ENCODE data around the gene ZNF597.
"Not testable (repeated sequence)": the region's sequence is repeated elsewhere in the genome, so short reads cannot be mapped to it uniquely, and the experiment has no call there.

The ZNF597 gene

DNA sequence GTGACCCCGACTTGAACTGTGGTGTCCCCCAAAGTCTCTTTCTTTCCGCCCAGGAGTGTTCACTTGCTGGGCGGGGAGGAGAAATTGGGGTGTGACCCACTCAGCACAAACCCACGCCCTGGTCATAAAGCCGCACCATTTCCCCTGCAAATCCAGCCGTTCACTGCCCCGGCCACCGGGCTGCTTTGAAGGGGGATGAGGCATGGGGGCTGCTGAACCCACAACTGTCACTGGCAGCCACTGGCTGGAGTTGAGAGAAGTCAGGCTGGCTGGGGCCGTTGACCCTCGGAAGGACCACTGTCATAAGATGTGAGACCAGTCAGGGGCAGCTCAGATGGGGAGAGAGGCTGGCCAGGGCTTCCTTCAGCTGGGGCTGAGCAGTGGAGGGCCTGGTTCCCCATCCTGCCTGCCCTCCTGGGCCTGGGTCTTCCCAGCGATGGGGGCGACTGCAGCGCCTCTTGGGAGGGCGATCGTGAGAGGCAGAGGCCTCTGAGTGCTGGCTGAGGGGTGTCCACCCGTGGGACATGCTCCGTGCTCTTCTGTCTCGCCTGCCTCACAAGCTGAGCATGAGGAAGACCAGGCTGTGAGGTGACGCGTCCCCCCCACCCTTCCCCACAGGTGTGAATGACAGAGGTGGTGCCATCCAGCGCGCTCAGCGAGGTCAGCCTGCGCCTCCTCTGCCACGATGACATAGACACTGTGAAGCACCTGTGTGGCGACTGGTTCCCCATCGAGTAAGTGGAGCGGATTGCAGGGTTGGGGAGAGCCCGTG lies 32.5 kb upstream of the ZNF597 start:
- DNase-seq (ENCODE audit: low read depth in 1 of 2, low spot score in 1 of 2): no peak

DNA sequence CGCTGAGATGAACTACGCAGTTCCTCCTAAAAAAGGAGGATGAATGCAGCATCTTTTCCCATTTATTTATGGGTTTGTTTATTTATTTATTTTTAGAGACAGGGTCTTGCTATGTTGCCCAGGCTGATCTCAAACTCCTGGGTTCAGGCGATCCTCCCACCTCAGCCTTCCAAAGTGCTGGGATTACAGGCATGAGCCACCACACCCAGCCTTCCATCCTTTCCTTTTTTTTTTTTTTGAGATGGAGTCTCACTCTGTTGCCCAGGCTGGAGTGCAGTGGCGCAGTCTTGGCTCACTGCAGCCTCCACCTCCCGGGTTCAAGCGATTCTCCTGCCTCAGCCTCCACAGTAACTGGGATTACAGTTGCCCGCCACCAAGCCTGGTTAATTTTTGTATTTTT lies 31.6 kb upstream of the ZNF597 start:
- DNase-seq (ENCODE audit: low read depth in 1 of 2, low spot score in 1 of 2): not testable (repeated sequence)

DNA sequence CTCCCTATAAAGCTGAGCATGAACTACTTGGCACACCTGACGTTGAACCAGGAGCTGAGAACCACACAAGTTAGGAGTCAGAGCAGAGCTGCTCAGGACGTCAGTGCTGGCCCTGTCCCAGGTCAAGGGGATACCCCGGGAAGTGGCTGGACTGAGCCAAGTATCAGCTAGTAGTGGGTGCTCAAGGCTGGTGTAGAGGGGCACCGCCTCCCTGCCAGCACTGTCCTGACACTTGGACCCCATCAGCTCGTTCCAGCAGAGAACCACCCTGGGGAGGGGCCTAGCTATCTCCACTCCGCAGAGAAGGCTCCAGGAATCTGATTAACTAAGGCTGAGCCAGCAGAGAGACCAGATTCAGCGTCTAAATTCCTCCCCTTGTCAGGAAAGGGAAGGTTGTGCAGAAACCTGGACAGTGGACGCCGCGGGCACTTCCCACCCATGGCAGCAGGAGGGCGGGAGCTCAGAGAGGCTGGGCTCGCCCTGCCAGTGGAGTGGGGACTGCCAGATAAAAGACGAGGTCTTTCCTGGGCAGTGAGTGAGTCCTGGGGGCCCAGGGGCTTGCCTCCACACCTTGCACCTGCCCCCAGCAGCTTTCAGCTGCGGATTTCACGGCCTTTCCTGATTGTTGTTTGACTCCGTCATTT lies 31.0 kb upstream of the ZNF597 start:
- no peak for DNase-seq (ENCODE audit: low read depth in 1 of 2, low spot score in 1 of 2)

DNA sequence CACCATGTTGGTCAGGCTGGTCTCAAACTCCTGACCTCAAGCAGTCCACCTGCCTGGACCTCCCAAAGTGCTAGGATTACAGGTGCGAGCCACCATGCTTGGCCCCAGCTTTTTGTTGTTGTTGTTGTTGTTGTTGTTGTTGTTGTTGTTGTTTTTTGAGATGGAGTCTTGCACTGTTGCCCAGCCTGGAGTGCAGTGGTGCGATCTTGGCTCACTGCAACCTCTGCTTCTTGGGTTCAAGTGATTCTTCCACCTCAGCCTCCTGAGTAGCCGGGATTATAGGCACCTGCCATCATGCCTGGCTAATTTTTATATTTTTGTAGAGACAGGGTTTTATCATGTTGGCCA lies 30.3 kb upstream of the ZNF597 start:
- DNase-seq (ENCODE audit: low read depth in 1 of 2, low spot score in 1 of 2): not testable (repeated sequence)

DNA sequence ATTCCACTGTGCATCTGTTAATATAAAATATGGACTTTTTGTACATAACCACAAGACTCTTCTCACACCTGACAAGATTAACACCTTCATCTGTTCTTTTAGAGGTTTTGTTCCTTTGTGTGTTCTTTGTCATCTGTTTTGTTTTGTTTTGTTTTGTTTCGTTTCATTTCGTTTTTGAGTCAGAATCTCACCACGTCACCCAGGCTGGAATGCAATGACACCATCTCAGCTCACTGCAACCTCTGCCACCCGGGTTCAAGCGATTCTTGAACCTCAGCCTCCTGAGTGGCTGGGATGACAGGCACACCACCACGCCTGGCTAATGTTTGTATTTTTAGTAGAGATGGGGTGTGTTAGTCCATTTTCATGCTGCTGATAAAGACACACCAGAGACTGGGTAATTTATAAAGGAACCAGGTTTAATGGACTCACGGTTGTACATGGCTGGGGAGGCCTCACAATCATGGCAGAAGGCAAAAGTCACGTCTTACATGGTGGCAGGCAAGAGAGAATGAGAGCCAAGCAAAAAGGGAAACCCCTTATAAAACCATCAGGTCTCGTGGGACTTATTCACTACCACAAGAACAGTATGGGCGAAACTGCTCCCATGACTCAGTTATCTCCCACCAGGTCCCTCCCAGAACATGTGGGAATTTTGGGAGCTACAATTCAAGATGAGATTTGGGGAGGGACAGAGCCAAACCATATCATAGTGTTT lies 29.7 kb upstream of the ZNF597 start:
- DNase-seq (ENCODE audit: low read depth in 1 of 2, low spot score in 1 of 2): no peak

DNA sequence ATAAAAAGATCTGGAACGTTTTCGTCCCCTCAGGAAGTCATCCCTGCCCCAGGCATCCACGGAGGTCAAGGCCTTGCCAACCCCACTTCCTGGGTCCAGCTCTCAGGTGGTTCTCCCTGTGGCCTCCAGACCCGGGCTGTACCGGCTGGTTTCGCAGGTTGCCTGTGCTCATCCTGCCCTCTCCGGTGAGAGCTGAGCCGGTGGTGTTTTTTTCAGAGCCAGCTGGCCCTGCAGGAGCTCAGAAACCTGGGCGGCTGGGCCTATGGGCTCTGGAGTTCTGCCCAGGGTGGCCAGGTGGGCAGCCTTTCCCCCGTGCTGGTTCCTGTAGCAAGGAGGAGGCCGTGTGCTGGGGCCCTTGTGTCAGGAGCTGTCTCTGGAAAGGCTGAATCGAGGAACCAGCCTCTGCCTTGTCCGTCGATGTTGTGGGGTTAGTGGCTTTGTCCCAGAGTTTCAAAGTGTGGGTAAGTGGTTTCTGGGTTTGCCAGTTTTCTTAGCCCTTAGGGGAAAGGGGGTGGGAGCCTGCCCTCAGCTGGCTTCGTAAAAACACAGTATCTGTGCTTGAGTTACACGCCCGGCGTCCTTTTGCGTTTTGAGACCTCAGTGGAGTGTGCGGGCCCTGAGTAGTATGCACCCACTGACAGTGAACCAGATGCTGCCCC lies 28.3 kb upstream of the ZNF597 start:
- DNase-seq (ENCODE audit: low read depth in 1 of 2, low spot score in 1 of 2): no peak

DNA sequence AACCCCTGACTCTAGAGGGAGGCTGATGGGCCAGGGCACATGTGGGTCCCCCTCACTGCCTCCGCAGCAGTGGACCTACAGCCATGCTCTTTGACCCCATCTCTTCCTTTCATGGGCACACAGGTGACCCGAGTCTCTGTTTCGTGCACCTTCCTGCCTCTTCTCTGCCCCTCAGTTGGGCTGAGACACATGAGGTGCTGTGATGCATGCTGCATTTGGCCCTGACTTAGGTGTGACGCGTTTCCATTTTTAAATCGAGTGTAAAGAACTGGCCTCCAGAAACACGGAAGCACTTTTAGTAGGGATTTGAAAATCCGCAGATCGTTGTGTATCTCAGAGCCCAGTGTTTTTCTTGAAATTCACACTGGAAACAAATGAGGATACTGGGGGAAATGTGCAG lies 27.4 kb upstream of the ZNF597 start:
- no peak for DNase-seq (ENCODE audit: low read depth in 1 of 2, low spot score in 1 of 2)

DNA sequence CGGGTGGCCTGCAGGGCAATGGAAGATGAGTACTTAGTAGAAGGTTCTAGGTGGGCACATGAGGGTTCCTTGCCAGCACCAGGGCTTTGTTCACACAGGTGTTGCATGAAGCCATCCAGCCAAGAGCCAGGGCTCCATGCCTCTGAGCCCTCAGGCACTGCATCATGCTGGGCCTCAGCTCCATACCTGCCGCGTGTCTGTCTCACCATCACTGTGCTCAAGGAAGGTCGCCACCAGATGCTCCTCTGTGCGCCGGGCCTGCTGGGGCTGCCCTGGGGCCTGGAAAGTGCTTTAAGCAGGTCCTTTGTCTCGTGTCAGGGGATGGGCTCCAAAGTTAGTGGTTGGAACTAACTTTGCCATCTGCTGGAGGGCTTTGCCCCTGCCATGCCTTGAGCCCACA lies 26.4 kb upstream of the ZNF597 start:
- no peak for DNase-seq (ENCODE audit: low read depth in 1 of 2, low spot score in 1 of 2)

DNA sequence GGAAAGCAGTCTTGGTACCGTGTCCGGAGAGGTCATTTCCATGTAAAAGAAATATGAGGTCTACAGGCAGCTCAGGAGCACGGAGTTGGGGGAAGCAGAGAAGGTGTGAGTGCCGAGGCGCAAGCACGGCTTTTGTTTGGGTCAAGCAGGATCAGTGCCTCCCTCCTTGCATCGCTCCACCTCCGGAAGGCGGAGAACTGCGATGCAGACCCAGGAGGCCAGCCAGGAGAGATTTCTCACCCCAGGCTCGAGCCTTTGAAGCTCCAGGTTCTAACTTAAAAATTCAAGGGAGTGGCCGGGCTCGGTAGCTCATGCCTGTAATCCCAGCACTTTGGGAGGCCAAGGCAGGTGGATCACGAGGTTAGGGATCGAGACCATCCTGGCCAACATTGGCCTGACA lies 25.2 kb upstream of the ZNF597 start:
- no peak for DNase-seq (ENCODE audit: low read depth in 1 of 2, low spot score in 1 of 2)

DNA sequence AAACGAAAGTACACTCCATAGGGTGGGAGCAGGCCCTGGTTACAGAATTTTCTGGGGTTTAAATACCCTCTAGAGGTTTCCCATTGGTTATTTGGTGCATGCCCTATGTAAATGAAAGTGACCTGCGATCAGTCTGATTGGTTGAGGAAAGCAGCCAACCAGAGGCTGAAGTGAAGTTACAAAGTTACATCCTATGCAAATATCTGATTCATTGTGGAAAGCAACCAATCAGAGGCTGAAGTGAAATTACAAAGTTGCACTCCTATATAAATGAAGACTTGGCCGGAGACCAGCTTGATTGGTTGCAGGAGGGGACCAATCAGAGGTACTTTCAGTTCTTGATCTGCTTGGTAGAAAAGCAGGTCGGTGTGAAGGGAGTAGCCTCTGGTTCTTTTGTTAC lies 24.6 kb upstream of the ZNF597 start:
- no peak for DNase-seq (ENCODE audit: low read depth in 1 of 2, low spot score in 1 of 2)

DNA sequence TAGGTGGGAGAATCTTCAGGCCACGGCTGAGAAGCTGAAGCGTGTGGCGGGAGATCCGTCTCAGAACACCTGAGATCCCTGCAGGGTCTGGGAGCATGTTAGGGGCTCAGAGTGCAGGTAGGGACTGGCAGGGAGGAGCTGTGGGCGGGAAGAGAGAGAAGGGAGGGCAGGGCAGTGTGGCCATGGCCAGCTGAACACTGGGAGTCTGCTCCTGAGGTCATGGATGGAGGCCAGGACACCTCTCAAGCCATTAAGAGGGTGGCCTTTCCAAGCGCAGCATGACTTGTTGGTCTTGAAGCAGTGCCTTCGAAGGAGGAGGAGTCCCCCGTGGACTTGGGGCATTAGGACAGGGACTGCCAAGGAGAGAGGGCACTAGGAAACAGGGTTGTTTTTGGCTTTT lies 23.9 kb upstream of the ZNF597 start:
- no peak for DNase-seq (ENCODE audit: low read depth in 1 of 2, low spot score in 1 of 2)

DNA sequence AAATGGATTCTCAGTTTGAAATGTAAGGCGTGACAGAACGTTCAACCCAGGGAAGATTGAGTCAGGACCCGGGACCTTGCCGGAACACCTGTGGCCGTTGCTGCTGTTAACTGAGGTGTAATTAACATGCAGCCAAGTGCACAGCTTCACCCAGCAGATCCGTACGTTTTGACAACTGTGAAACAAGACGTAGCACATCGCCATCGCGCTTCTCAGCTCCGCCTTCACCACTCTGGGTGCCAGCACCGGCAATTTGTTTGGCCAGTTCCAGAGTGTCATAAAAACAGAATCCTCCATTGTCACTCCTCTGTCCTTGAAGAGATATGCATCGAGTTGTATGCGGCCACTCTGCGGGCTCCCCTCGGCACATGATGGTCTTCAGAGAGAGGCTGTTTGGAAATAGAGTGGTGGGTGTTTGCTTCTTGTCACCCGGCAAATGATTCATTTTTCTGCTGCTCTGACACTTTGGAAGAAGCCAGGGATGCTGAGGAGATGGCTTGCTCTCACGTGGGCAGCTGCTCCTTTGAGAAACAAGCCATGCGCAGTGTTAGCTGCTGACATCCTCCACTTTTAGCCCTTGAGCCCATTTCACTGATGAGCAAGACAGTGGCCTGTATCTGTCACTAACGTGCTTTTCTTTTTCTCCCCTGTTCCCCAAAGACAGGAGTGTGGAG lies 22.7 kb upstream of the ZNF597 start:
- no peak for DNase-seq (ENCODE audit: low read depth in 1 of 2, low spot score in 1 of 2)

DNA sequence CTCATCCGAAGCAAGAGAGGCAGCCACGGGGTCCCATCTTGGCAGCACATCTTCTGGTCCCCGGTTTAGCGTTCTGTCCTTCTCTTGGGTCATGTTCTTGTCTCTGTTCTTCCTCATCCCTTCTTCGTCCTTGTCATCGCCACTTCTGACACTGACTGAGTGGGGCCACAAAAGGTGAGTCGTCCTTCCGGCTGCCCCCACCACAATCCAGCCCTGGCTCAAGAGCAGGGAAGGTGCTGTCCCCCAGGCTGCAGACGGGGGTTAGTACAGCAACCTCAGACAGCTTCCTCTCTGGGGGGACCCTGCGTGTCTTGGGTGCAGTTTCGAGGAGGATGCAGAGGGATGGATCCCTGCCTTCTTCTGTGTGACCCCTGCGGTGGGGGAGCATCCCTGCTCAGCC lies 22.0 kb upstream of the ZNF597 start:
- DNase-seq (ENCODE audit: low read depth in 1 of 2, low spot score in 1 of 2): no peak

DNA sequence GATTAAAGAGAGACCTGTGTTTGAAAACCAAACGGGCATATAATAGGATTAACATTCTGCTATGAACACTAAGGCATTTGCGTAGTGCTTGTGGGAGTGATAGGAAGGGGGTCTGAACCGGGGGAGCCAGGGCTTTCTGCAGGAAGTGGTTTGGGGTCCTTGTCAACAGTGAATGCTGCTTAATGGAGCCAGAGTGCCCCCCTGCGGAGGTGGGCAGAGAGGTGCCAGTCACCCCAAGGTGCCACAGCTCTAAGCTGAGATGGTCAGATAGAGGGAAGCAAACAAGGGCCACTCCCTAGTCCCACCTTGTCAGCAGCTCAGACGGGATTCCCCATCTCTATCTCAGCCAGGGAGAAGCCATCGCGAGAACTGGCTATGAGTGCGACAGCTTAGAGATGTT lies 17.8 kb upstream of the ZNF597 start:
- DNase-seq (ENCODE audit: low read depth in 1 of 2, low spot score in 1 of 2): no peak

DNA sequence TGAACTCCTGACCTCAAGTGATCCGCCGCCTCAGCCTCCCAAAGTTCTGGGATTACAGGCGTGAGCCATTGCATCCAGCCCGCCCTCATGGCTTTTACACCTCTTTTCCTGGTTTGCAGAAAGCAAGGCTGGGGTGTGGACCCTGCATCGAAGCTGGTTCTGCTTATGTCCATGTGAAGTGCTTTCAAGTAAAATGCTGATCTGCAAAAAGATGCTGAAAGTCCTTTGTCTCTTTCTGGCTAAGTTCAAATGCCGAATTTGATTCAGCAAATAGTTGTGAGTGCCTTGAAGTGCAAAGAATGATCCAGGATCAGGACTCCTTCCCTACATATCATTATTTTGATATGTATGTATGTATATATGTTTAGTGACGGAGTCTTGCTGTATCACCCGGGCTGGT lies 17.3 kb upstream of the ZNF597 start:
- no peak for DNase-seq (ENCODE audit: low read depth in 1 of 2, low spot score in 1 of 2)

DNA sequence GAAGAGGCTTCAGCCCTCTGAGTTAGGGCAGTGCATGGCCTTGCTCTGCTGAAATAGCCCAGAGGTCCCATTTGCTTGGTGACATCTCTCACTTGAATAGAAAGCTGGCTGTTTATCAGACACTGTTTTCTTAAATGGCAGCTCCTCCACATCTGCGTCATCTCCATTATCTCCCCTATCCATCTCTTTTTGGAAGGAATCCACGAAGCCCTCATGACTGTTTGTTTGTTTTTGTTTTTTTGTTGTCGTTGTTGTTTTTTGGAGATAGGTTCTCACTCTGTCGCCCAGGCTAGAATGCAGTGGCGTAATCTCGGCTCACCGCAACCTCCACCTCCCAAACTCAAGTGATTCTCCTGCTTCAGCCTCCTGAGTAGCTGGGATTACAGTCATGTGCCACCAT lies 16.8 kb upstream of the ZNF597 start:
- no peak for DNase-seq (ENCODE audit: low read depth in 1 of 2, low spot score in 1 of 2)

DNA sequence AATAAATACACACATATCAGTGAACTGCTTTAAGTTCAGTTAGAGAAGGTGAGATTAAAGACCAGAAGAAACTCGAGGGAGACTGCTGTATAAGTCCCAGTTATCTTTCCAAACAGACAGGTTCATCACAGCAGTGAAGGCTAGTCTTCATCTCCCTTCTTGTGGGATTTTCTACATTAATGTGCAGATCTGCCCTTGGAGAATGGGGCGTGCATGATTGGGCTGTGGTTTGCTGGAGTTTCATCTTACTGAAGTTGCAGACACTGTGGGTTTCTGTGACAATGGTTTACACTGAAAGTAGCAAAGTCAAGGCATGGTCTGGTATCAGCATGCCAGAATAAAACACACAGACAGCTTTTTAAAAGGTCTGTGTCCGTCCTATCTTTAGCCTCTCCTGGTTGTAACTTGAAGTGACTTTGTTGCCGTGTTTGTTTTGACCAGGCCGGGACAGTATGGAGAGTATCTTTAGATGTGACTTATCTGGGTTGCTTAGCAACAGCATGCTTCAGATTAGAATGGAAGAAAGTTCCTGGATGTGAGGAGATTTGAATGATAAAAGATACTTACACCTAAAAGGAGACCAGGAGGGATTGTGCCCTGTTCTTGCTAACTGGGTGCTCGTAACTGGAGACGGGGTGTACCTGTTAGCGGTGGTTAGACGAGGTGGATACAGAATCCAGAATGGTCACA lies 16.2 kb upstream of the ZNF597 start:
- no peak for DNase-seq (ENCODE audit: low read depth in 1 of 2, low spot score in 1 of 2)

DNA sequence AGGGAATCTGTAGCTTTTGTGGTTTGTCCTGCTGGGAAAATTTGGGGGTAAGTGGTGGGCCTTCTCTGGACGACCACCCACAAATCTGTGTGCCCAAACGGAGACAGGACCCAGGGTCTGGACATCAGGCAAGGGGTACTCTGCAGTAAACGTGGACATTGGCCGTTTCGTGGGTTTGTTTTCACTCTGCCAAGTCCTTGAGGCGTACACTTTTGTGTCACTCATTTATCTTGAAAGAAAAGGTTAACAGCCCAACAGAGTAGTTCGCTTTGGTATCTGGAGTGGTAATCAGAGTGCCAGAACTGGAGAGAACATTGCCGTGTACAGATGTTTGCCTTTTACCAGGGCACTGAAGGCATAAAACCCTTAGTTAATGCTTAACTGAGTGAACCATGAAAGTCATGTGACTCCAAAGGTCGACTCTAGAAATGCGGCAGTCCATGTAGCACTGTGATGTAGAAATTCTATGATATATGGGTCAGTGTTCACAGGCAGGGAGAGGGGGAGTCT lies 15.6 kb upstream of the ZNF597 start:
- DNase-seq (ENCODE audit: low read depth in 1 of 2, low spot score in 1 of 2): no peak

DNA sequence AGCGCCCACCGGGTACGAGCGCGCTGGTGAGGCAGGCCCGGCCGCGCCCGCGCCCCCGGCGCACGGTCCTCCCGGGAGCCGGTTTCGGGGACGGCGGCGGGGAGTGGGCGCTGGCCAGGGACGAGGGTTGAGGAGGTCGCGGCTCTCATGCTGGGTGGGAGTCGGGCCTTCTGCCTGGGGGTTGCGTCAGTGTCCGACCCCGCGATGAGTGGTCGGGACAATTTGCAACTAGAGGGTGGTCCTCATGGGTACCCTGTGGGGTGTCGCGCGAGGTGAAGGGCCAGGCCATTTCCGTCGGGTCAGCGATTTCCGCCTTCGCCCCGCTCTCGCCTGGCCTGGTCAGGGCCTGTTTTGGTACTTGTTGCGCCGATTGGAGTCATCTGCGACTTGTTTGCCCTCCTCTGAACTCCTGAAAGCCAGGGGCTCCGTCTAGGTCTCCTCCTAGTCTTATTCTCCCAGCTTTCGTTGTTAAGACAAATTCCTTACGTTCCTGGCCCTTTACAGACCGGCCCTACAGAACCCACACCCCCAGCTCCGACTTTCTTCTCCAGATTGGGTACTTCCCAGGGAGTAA lies 15.1 kb upstream of the ZNF597 start:
- no peak for DNase-seq (ENCODE audit: low read depth in 1 of 2, low spot score in 1 of 2)

All from activated CD4-positive, alpha-beta T cell treated with anti-CD3 and anti-CD28 coated beads, Interleukin-2, amount 50 U/mL, for 24 hours (primary cell).